NCI-H128 (cell line): ENCODE data around the gene PANK2.
"Not testable (repeated sequence)": the region's sequence is repeated elsewhere in the genome, so short reads cannot be mapped to it uniquely, and the experiment has no call there.

Source experiments
- DNase-seq: peaks from one replicate; lab custom pipeline; 2025; ENCODE audit not compliant: unreplicated experiment; lab: John Stamatoyannopoulos, UW

The PANK2 gene

DNA sequence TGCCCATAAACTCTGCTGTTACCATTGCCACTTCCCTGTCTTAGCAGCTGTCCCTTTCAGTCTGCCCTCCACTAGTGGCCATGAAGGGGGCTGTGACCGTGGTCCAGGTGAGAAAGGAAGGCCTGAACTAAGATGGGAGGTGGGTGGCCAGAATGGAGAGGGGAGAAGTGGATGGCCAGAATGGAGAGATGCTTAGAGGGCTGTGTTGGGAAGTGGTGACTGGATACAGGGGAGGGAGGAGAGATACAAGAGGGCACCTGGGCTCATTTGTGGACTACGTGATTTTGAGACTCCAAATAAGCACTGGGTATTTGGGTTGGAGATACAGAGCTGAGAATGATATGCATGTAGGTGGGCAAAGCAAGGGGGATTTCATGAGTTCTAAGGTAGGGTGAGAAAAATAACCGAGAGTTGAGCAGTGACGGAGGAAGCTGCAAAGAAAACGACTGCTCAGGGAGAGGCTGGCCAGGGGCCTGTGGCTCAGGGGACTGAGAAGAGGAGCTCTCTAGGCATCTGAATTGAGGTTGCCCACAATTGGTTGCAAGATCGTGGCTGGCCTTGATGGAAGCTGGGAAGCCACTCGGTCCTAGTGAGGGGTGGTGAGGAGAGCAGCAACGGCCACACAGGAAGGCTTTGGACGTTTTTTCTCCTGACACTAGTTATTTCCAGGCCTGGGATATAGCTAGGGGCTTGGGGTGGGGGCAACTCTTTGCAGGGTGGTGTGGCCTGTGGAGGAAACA is 36.9 kb downstream of the PANK2 start:
- DNase-seq, result no peak

DNA sequence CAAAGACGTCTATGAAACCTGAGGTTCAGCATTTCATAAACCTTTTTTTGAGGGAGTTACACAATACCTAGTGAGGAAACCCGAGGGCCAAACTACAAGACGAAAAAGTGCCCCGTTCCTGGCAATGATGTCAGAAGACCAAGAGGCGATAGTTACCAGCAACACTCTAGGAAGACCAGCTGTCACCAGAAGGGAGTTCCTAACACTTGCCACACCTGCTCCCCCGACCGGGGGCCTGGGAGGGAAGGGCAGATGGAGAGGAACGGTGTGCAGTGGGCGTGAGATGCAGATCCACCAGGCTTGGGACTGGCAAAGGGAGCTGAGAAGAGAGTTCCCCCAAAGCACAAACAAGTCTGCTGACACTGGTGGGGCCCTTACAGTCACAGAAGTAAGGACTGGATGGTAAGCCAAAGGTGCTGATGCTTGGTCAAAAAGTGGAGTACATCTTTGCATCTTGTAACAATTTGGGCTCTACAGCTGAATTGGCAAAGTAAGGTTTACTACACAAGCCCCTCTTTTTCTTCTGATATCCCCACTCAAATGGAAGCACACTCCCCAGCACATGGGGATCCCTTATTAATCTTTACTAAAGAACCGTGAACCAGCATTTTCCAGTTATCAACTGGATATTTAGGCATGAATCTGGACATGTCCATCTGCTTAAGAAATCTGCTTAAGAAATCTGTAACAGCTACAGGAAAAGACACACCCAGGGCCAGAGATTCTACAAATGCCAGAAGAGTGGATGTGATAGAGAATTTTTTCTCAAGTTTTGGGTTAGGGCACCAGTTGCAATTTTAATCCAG is 38.5 kb downstream of the PANK2 start:
- no peak for DNase-seq

DNA sequence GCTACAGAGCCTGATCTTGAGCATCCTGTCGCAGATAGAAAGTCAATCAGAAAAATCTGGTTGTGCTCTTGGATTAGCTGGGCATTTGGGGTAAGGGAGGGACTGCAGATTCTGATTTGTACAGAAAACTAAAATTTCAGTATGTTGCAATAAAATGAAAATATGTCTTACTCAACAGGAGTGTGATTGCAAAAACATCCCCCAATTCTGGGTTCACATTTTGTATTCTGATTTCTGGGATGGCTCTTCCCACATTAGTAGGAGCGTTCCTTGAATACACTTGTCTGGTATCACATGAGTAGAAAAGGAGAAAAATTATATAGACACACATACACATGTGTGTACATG is 40.5 kb downstream of the PANK2 start:
- DNase-seq, result no peak

DNA sequence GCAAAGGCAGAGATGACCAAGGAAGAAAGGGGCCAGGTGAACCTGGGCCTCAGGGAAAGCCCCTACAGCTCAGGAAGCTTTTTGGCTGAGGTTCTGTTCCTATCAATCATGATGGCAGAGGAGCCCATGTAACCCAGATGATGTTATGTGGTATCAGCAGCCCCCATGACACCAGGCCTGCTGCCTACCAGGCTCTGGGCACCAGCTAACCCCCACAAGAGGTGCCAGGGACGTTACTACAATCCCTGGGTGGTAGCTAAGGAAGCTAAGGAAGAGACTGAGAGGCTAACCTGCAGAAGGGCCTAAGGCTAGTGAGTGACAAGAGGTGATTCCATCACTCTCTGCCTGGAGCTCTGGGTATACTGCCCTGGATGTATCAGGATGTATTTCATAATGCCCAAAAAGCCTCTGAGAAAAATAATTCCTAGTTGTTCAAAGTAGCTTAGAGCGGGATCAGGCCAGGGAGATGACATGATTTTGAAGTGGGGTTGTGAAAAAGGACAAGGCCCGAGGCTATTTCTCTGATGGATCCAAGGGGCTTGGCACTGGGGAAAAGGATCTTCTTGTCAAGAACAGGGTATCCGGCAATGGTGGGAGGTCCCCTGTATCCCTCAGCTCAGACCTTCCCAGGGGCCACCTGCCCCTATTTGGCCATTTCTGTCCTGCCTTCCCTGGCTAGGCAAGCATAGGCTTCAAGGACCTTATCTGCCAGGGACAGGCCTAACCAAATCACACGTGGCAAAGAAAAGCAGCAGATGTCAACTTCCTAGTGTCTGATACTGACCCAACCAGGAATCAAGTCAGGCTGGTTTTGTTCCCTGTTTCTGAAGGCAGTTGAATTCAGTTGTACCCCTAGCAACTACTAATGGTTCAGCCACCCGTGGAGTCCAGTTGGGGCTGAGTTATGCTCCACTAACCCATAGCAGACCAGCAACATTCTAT is 41.3 kb downstream of the PANK2 start:
- no peak for DNase-seq

DNA sequence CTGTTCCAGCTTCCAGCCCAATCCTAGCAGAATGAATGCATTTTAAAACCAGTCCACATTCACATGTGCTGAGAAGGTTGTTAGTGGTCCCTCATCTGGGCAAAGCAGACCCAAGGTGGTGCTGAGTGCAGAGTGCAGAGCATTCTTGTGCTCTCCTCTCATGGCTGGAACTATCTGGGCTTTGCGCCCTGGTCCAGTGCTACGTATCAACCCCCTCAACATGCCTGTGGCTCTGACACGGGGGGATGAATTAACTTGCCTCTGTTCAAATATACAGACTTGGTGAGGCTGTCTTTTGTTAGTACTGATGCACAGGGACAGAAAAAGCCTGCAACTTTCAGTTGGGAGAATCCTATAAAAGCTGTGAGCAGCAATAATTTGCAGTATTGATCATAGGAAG is 42.5 kb downstream of the PANK2 start:
- no peak for DNase-seq

DNA sequence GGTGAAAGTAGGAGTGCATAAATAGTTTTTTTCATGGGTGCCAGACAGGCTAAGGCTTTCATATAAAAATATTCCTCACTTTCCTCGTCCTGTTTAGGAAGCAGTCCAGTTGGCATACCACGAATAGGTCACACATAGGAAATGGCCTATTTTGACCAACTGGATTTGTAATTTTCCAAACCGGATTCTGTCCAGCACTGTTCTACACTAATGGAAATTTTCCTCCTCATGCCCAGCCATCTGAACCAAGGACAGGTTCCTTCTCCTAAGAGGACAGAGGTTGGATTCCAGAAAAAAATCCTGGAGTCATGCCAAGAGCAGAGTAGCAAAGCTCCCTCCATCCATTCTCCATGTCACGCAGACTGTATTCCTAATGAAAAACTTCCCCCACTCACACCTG is 43.1 kb downstream of the PANK2 start:
- DNase-seq, result no peak

DNA sequence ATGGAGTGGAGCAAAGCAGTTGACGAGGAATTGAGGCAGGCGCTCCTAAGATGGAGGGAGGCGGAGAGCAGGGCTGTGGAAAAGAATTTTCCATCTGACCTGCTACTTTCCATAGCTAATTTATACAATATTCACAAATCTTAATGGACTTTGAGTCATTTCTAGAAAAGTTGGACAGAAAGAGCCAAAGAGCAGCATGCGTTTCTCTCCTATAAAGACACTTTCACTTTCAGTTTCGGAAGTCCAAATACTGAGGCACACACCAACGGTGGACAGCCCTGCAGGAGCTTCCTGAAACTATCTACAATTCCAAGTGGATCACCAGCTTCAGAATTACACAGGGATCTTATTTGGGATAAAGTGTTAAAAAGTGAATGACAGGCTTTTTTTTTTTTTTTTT is 43.5 kb downstream of the PANK2 start:
- DNase-seq, result no peak

DNA sequence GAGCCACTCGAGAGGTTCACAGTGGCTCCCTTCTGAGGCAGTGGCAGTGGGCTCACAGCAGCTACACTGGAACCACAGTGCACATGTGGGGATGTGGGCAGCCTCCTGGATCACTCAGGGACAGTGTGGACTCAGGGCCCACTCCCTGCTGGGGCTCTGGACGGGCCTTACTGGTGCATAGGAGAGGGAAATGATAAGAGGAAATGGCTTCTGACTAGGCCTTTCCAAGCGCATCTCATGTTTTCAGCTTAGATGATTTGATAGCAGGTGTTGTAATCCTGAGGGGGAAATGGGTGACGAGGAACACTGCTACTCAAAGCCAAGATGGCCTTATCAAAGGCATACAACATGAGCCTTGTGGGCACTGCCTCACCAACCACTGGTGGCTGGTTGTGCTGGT is 44.0 kb downstream of the PANK2 start:
- no peak for DNase-seq

DNA sequence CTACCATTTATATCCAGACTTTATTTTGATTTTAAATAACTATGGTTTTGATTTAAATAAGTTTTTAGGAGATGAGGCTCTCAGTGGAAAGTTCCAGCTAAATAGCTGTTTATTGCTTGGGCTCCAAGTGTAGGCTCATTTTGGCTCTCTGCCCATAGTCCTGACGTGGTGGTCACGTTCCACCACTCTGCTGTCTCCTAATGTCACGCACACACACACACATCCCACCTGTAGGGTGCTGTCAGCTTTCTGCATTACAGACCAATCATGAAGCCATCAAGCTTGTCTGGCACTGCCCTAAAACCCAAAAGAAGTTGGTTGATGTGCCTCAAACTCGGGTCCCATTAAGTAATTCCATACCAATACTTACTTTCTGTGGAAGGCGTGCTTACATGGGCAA is 45.4 kb downstream of the PANK2 start:
- DNase-seq, result no peak

DNA sequence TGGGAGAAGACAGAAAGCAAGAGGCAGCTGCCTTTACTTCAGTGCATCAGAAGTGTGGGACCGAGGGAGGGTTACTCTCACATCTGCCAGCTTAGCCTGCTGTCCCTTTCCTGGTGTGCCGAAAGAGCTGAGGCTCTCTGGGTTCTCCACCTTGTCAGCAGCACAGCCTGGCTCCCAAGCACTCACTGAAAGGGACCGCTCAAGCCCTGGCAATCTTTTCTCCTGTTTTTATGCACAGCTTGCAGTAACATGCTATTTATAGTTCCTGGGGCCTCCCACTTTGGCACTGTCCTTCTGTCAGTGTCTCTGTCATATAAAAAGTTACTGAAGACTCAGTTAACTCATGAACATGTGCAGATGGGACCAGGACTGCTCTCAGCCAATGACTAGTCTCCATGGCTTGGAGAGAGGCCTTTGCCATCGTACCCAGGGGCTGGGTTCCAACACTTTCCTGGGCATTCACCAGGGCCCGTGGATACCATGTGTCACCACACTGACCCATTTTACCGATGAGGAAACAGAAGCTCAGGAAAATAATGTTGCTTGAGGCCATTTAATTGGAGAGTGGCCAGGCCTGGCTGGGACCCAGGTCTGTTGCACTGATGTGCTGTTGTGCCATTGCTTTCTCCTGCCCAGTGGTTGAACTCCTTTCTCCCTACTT is 46.2 kb downstream of the PANK2 start:
- no peak for DNase-seq

DNA sequence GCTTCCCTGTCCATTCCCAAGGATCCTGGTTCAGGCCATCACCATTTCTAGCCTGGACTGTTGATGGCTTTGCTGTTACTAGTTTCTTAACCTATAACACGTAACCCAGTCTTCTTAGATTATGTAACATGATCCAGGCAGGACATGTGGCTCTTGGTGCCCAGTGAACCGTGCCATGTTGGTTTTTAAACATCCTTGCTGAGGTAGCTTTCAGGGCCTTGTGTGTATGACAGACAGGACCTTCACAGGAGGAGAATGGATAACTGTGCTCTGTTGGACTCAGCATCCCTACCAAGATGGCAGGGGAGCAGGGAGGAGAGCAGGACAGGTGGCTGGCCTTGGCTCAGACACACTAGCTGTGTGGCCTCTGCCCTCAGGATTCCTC is 46.8 kb downstream of the PANK2 start:
- no peak for DNase-seq

DNA sequence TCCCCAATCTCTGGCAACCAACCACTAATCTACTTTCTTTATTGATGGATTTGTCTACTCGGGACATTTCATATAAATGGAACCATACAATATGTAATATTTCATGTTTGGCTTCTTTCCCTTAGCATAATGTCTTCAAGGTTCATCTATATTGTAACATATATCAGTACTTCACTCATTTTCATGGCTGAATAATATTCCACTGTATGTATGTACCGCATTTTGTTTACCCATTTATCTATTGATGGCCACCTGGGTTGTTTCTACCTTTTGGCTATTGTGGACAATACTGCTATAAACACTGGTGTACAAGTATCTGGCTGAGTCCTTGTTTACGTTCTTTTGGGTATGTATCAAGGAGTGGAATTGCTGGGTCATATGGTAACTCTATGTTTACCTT is 48.4 kb downstream of the PANK2 start:
- no peak for DNase-seq

DNA sequence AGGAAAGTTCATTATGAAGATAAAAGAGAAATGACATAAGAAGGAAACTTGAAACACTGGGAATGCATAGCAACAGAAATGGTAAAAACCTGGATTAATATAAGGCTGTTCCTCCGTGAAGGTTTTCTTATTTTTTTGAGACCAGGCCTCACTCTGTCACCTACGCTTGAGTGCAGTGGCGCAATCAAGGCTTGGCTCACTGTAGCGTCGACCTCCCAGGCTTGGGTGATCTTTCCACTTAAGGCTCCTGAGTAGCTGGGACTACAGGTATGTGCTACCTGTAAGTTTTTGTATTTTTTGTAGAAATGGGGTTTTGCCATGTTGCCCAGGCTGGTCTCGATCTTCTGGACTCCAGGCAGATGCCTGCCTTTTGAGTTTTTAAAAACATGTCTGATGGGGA is 51.7 kb downstream of the PANK2 start:
- no peak for DNase-seq

DNA sequence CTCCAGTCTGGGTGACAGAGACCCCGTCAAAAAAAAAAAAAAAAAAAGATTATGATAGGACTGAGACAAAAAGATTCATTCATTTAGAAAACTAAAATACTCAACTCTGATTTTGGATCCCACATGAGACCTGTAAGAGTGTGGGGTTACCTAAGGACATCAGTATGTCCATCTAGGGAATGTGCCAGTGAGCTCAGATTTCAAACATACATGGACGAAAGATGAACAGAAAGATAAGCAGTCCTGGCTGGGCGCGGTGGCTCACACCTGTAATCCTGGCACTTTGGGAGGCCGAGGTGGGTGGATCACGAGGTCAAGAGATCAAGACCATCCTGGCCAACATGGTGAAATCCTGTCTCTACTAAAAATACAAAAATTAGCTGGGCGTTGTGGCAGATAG is 57.5 kb downstream of the PANK2 start:
- DNase-seq, result not testable (repeated sequence)

DNA sequence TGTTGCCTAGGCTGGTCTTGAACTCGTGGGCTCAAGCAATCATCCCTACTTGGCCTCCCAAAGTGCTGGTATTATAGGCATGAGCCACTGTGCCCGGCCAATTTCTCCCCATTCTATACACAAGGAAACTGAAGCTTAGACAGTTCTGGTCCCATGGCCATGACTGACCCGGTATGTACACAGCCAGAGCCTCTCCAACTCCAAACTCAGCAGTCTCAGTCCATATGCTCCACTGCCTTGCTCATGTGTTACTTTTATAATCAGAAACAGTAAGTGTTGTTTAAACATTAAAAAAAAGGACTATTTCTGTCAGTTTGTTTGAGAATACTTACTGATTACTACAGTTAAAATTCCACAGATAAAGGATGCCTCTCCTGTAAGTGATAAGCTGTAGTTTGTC is 75.5 kb downstream of the PANK2 start:
- DNase-seq, result no peak

DNA sequence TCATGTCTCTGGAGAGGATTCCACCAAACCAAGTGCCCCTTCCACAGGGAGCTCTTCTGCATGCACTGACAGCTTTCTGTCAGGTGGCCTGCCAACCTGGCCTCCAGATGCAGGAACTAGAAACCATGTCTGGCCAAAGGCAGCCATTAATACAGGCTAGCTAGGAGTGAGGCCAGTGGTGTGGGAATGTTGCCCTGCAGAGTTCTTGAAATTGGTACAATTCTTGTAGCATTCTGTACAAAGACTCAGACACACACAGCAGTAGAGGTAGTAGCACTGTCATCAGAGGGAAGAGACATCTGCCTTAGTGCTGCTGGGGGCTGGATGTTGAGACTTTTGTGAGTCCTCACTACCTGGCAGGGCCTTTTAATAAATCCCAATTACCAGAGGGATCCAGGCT is 77.4 kb downstream of the PANK2 start:
- DNase-seq, result no peak

DNA sequence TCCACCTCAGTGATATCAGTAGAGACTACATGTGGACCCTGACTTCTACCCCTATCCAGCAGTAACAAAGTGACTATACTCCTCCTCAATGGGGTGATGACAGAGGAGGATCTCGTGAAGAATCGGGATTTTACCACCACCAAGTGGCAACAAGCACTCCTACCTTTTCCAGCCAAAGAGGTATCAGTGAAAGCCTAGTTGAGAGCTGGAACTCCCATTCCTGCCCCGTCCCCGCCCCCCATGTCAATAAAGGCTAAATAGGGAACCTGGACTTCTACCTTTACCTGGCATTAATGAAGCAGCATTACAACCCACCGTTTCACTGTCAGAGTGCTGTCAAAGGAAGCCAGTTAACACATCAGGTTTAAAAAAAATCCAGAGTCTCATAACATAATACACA is 80.8 kb downstream of the PANK2 start:
- no peak for DNase-seq

DNA sequence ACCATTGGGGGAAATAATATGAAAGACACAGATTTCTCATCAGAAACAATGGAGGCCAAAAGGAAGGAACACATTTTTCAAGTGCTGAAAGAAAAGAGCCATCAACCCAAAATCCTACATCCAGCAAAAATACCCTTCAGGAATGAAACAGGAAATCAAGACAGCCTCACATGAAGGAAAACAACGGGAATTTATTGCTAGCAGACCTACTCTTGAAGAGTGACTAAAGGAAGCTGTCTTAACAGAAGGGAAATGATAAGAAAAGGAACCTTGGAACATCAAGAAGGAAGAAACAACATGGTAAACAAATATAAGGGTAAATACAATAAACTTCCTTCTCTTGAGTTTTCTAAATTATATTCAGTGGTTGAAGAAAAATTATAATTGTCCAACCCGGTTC is 82.0 kb downstream of the PANK2 start:
- no peak for DNase-seq

DNA sequence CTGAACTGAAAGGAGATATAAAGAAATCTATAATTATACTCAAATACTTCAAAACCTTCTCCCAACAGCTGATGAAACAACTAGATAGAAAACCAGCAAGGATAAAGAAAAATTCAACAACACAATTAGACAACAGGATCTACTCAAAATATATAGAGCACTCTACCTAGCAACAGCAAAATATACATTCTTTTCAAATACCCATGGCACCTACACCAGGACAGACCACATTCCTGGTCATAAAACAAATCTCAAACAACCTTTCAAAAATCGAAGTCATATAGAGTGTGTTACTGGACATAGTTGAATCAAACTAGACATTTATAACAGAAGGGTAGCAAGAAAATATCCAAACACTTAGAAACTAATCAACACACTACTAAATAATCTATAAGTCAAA is 83.0 kb downstream of the PANK2 start:
- no peak for DNase-seq

DNA sequence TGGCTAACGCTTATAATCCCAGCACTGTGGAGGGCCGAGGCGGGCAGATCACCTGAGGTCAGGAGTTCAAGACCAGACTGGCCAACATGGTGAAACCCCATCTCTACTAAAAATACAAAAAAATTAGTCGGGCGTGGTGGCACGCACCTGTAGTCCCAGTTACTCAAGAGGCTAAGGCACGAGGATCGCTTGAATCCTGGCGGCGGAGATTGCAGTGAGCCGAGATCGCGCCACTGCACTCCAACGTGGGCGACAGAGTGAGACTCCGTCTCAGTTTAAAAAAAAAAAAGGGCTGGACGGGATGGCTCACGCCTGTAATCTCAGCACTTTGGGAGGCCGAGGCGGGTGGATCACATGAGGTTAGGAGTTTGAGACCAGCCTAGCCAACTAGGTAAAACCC is 83.4 kb downstream of the PANK2 start:
- not testable (repeated sequence) for DNase-seq

DNA sequence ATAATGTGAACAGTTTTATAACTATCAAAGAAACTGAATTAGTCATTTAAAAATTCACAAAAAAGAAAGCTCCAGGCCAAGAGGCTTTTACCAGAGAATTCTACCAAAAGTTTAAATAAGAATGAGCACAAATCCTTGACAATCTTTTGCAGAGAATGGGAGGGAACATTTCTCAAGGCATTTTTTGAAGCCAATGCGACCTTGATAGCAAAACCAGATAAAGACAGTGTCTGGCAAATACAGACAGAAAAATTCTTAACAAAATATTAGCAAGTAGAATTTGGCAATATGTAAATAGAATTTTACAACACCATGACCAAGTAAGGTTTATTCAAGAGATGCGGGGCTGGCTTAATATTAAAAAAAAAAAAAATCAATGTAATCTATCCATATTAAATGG is 84.5 kb downstream of the PANK2 start:
- DNase-seq, result no peak
